Measurements from ENCODE around the gene PAX6. TPM values are rescaled to one million over a fixed set of nuclear protein-coding genes. Genes with fewer than 3 reads are reported as not detected.

PAX6 gene
- total and polyA plus RNA-seq, 5 donors from 2014 or later, result not detected

GRCh38 chr11:31805037-31805628 lies 6.0 kb downstream of the PAX6 start:
- no peak for DNase-seq
- no peak for ATAC-seq (ENCODE audit: low read depth in 2 of 2)
- Mint-ChIP-seq H3K27me3 (peaks cover 91% of the 10 kb centered on the region), H3K36me3 (no peaks in the 10 kb centered on the region), H3K4me3 (peak overlapping the region; percentile 68 to 81 (median 70)), H3K4me1 (peaks cover 21 to 67% (median 40%) of the 10 kb centered on the region in 4 donors), H3K9me3 (peaks cover 0 to 36% (median 7%) of the 10 kb centered on the region in 7 donors), H3K27ac (no peak overlapping the region)
- Histone ChIP-seq H3K27ac (ENCODE audit: insufficient read depth, low read length, poor library complexity, severe bottlenecking) (no peak overlapping the region), H3K36me3 (ENCODE audit: control insufficient read depth, insufficient read depth, low read length) (no peaks in the 10 kb centered on the region), H3K4me1 (ENCODE audit: control insufficient read depth, insufficient read depth, low read length, poor library complexity, severe bottlenecking) (peaks cover 32% of the 10 kb centered on the region), H3K27me3 (ENCODE audit: control insufficient read depth, insufficient read depth, low read length) (peaks cover 67% of the 10 kb centered on the region), H3K9me3 (ENCODE audit: control insufficient read depth in 2 of 2, low read length in 2 of 2) (peaks cover 9 to 28% of the 10 kb centered on the region in 2 experiments), H3K4me3 (ENCODE audit: low read depth, low read length) (no peak overlapping the region)

- ATAC-seq (ENCODE audit: low read depth in 2 of 2), result no peak
- Histone ChIP-seq H3K9me3 (ENCODE audit: control insufficient read depth in 2 of 2, low read length in 2 of 2) (peaks cover 9 to 28% of the 10 kb centered on the region in 2 experiments), H3K4me3 (ENCODE audit: low read depth, low read length) (peak overlapping the region; percentile 7), H3K4me1 (ENCODE audit: control insufficient read depth, insufficient read depth, low read length, poor library complexity, severe bottlenecking) (peaks cover 31% of the 10 kb centered on the region), H3K27ac (ENCODE audit: insufficient read depth, low read length, poor library complexity, severe bottlenecking) (no peak overlapping the region), H3K27me3 (ENCODE audit: control insufficient read depth, insufficient read depth, low read length) (peaks cover 70% of the 10 kb centered on the region), H3K36me3 (ENCODE audit: control insufficient read depth, insufficient read depth, low read length) (no peaks in the 10 kb centered on the region)
- peaks cover 18 to 69% (median 40%) of the 10 kb centered on the region in 4 donors for H3K4me1 Mint-ChIP-seq
- DNase-seq, result no peak
- H3K4me3 Mint-ChIP-seq, result peak overlapping the region; percentile 68 to 81 (median 70)
- H3K27ac Mint-ChIP-seq, result peak overlapping the region in 1 of 3 donors; percentile 23
- H3K9me3 Mint-ChIP-seq, result peaks cover 0 to 39% (median 8%) of the 10 kb centered on the region in 7 donors
- peaks cover 93% of the 10 kb centered on the region for H3K27me3 Mint-ChIP-seq
- H3K36me3 Mint-ChIP-seq, result no peaks in the 10 kb centered on the region
These were observed 6.6 kb downstream of the PAX6 start for GRCh38 chr11:31804312-31805036.

- H3K36me3 ChIP-seq (ENCODE audit: control insufficient read depth, insufficient read depth, low read length), result no peaks in the 10 kb centered on the region
- Mint-ChIP-seq H3K36me3 (no peaks in the 10 kb centered on the region), H3K4me3 (peak overlapping the region in 3 of 4 donors; percentile 17 to 81 (median 61)), H3K27ac (peak overlapping the region in 1 of 3 donors; percentile 23), H3K4me1 (peaks cover 14 to 67% (median 35%) of the 10 kb centered on the region in 4 donors), H3K27me3 (peaks cover 93% of the 10 kb centered on the region), H3K9me3 (peaks cover 0 to 39% (median 8%) of the 10 kb centered on the region in 7 donors)
- DNase-seq (no peak), ATAC-seq (ENCODE audit: low read depth in 2 of 2) (no peak)
- no peak overlapping the region for H3K4me3 ChIP-seq (ENCODE audit: low read depth, low read length)
- no peak overlapping the region for H3K27ac ChIP-seq (ENCODE audit: insufficient read depth, low read length, poor library complexity, severe bottlenecking)
- H3K27me3 ChIP-seq (ENCODE audit: control insufficient read depth, insufficient read depth, low read length), result peaks cover 64% of the 10 kb centered on the region
- peaks cover 32% of the 10 kb centered on the region for H3K4me1 ChIP-seq (ENCODE audit: control insufficient read depth, insufficient read depth, low read length, poor library complexity, severe bottlenecking)
- H3K9me3 ChIP-seq (ENCODE audit: control insufficient read depth in 2 of 2, low read length in 2 of 2), result peaks cover 9 to 28% of the 10 kb centered on the region in 2 experiments
These were observed 7.3 kb downstream of the PAX6 start for GRCh38 chr11:31803813-31804311.

- DNase-seq (no peak), ATAC-seq (ENCODE audit: low read depth in 2 of 2) (no peak)
- Mint-ChIP-seq H3K27me3 (peaks cover 92% of the 10 kb centered on the region), H3K36me3 (no peaks in the 10 kb centered on the region), H3K27ac (no peak overlapping the region), H3K4me1 (peaks cover 14 to 65% (median 35%) of the 10 kb centered on the region in 4 donors), H3K4me3 (peak overlapping the region in 3 of 4 donors; percentile 17 to 81 (median 61)), H3K9me3 (peaks cover 0 to 39% (median 8%) of the 10 kb centered on the region in 7 donors)
- no peak overlapping the region for H3K4me3 ChIP-seq (ENCODE audit: low read depth, low read length)
- H3K27me3 ChIP-seq (ENCODE audit: control insufficient read depth, insufficient read depth, low read length), result peaks cover 57% of the 10 kb centered on the region
- H3K4me1 ChIP-seq (ENCODE audit: control insufficient read depth, insufficient read depth, low read length, poor library complexity, severe bottlenecking), result peaks cover 39% of the 10 kb centered on the region
- peaks cover 9 to 28% of the 10 kb centered on the region in 2 experiments for H3K9me3 ChIP-seq (ENCODE audit: control insufficient read depth in 2 of 2, low read length in 2 of 2)
- no peak overlapping the region for H3K27ac ChIP-seq (ENCODE audit: insufficient read depth, low read length, poor library complexity, severe bottlenecking)
- H3K36me3 ChIP-seq (ENCODE audit: control insufficient read depth, insufficient read depth, low read length), result no peaks in the 10 kb centered on the region
These were observed 7.9 kb downstream of the PAX6 start for GRCh38 chr11:31802990-31803812.

DNA sequence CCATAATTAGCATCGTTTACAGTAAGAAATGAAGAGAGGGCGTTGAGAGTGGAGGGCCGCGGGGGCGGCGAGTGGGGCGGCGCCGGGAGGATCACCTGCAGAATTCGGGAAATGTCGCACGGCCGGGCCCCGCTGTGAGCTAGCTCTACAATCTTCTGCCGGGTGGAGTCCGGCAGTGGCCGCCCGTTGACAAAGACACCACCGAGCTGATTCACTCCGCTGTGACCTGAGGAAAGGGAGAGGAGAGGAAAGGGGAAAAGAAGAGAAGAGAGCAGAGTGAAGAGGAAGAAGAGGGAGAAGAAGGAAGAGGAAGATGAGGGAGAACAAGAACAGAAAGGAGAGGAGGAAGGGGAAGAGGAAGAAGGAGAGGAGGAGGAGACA lies 8.5 kb downstream of the PAX6 start:
- no peaks in the 10 kb centered on the region for H3K36me3 ChIP-seq (ENCODE audit: control insufficient read depth, insufficient read depth, low read length)
- ATAC-seq (ENCODE audit: low read depth in 2 of 2) (no peak), DNase-seq (no peak)
- peaks cover 9 to 28% of the 10 kb centered on the region in 2 experiments for H3K9me3 ChIP-seq (ENCODE audit: control insufficient read depth in 2 of 2, low read length in 2 of 2)
- no peak overlapping the region for H3K4me3 ChIP-seq (ENCODE audit: low read depth, low read length)
- Mint-ChIP-seq H3K9me3 (peaks cover 0 to 39% (median 8%) of the 10 kb centered on the region in 7 donors), H3K36me3 (no peaks in the 10 kb centered on the region), H3K4me1 (peaks cover 10 to 63% (median 37%) of the 10 kb centered on the region in 4 donors), H3K27me3 (peaks cover 92% of the 10 kb centered on the region), H3K4me3 (no peak overlapping the region), H3K27ac (no peak overlapping the region)
- no peak overlapping the region for H3K27ac ChIP-seq (ENCODE audit: insufficient read depth, low read length, poor library complexity, severe bottlenecking)
- H3K4me1 ChIP-seq (ENCODE audit: control insufficient read depth, insufficient read depth, low read length, poor library complexity, severe bottlenecking), result peaks cover 39% of the 10 kb centered on the region
- peaks cover 54% of the 10 kb centered on the region for H3K27me3 ChIP-seq (ENCODE audit: control insufficient read depth, insufficient read depth, low read length)

DNA sequence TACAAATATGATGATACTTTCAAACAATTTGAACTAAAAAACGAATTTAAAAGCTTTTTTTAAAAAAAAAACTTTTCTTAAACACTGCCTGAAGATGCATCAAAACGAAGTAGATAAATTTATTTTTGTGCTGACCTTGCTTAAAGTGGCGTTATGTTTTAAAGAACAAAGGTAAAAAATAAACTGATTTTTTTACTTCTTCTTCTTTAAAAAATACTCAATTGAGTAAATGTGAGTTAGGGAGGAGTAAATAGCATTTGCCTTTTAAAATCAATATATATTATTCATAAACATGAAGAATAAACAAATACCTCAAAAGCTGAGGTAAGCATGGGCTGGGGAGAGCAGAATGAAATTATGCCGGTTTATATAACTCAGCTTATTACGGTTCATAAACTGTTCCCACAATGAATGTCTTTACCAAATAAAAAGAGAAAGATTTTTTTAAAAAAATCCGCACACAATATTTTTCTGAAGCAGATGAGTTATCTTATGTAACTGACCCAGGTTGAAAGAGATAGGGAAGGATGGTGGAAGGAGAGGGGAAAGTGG lies 9.0 kb downstream of the PAX6 start:
- no peak overlapping the region for H3K27ac Mint-ChIP-seq
- ATAC-seq (ENCODE audit: low read depth in 2 of 2), result no peak
- Histone ChIP-seq H3K36me3 (ENCODE audit: control insufficient read depth, insufficient read depth, low read length) (no peaks in the 10 kb centered on the region), H3K27me3 (ENCODE audit: control insufficient read depth, insufficient read depth, low read length) (peaks cover 50% of the 10 kb centered on the region), H3K9me3 (ENCODE audit: control insufficient read depth in 2 of 2, low read length in 2 of 2) (peaks cover 9 to 28% of the 10 kb centered on the region in 2 experiments), H3K27ac (ENCODE audit: insufficient read depth, low read length, poor library complexity, severe bottlenecking) (no peak overlapping the region), H3K4me1 (ENCODE audit: control insufficient read depth, insufficient read depth, low read length, poor library complexity, severe bottlenecking) (peaks cover 39% of the 10 kb centered on the region), H3K4me3 (ENCODE audit: low read depth, low read length) (no peak overlapping the region)
- H3K4me3 Mint-ChIP-seq, result peak overlapping the region in 1 of 4 donors; percentile 69
- no peaks in the 10 kb centered on the region for H3K36me3 Mint-ChIP-seq
- peaks cover 92% of the 10 kb centered on the region for H3K27me3 Mint-ChIP-seq
- DNase-seq, result no peak
- H3K9me3 Mint-ChIP-seq, result peaks cover 0 to 36% (median 8%) of the 10 kb centered on the region in 7 donors
- peaks cover 10 to 64% (median 38%) of the 10 kb centered on the region in 4 donors for H3K4me1 Mint-ChIP-seq

- Mint-ChIP-seq H3K27me3 (peaks cover 92% of the 10 kb centered on the region), H3K27ac (no peak overlapping the region), H3K9me3 (peaks cover 0 to 34% (median 7%) of the 10 kb centered on the region in 7 donors), H3K4me1 (peaks cover 10 to 64% (median 35%) of the 10 kb centered on the region in 4 donors), H3K36me3 (no peaks in the 10 kb centered on the region), H3K4me3 (peak overlapping the region in 1 of 4 donors; percentile 21)
- Histone ChIP-seq H3K9me3 (ENCODE audit: control insufficient read depth in 2 of 2, low read length in 2 of 2) (peaks cover 9 to 28% of the 10 kb centered on the region in 2 experiments), H3K27me3 (ENCODE audit: control insufficient read depth, insufficient read depth, low read length) (peaks cover 48% of the 10 kb centered on the region), H3K4me3 (ENCODE audit: low read depth, low read length) (no peak overlapping the region), H3K27ac (ENCODE audit: insufficient read depth, low read length, poor library complexity, severe bottlenecking) (no peak overlapping the region), H3K36me3 (ENCODE audit: control insufficient read depth, insufficient read depth, low read length) (no peaks in the 10 kb centered on the region), H3K4me1 (ENCODE audit: control insufficient read depth, insufficient read depth, low read length, poor library complexity, severe bottlenecking) (peaks cover 39% of the 10 kb centered on the region)
- DNase-seq (no peak), ATAC-seq (ENCODE audit: low read depth in 2 of 2) (no peak)
These were observed 9.8 kb downstream of the PAX6 start for GRCh38 chr11:31801298-31801702.

All from CD4-positive, CD25-positive, alpha-beta regulatory T cell (primary cell).